GM21528 (cell line): ENCODE measurements around the gene BCAS3.
"Not testable (repeated sequence)": the region's sequence is repeated elsewhere in the genome, so short reads cannot be mapped to it uniquely, and the experiment has no call there.

ENCODE experiments used
- ATAC-seq: cut with Tn5 transposase; IDR thresholded peaks from one replicate; pipeline ENCODE4 v1.9.1; 2021; ENCODE audit warnings: mild to moderate bottlenecking, moderate library complexity; ENCODE audit not compliant: unreplicated experiment, low FRiP score

BCAS3 gene

GRCh38 chr17:60971515-60972369, 294.1 kb downstream of the BCAS3 start:
- ATAC-seq, result no peak

- ATAC-seq, result not testable (repeated sequence)
These were observed 299.2 kb downstream of the BCAS3 start for GRCh38 chr17:60976861-60977260.

GRCh38 chr17:60989379-60989778, 311.7 kb downstream of the BCAS3 start:
- no peak for ATAC-seq

- ATAC-seq, result no peak
These were observed 312.2 kb downstream of the BCAS3 start for GRCh38 chr17:60989846-60990245.

- ATAC-seq, result no peak
These were observed 315.8 kb downstream of the BCAS3 start for GRCh38 chr17:60993497-60993896.

- no peak for ATAC-seq
These were observed 318.0 kb downstream of the BCAS3 start for GRCh38 chr17:60995680-60996079.

- ATAC-seq, result no peak
These were observed 323.3 kb downstream of the BCAS3 start for GRCh38 chr17:61000911-61001310.

- no peak for ATAC-seq
These were observed 324.7 kb downstream of the BCAS3 start for GRCh38 chr17:61002316-61002736.

- no peak for ATAC-seq
These were observed 327.7 kb downstream of the BCAS3 start for GRCh38 chr17:61005358-61005757.

GRCh38 chr17:61005958-61006357, 328.3 kb downstream of the BCAS3 start:
- not testable (repeated sequence) for ATAC-seq

- ATAC-seq, result no peak
These were observed 330.3 kb downstream of the BCAS3 start for GRCh38 chr17:61007980-61008379.

GRCh38 chr17:61009663-61010062, 332.0 kb downstream of the BCAS3 start:
- no peak for ATAC-seq

- no peak for ATAC-seq
These were observed 333.1 kb downstream of the BCAS3 start for GRCh38 chr17:61010661-61011170.

GRCh38 chr17:61011251-61011650, 333.6 kb downstream of the BCAS3 start:
- ATAC-seq, result no peak

GRCh38 chr17:61015966-61016365, 338.3 kb downstream of the BCAS3 start:
- ATAC-seq, result no peak

GRCh38 chr17:61017317-61018006, 339.8 kb downstream of the BCAS3 start:
- no peak for ATAC-seq

- ATAC-seq, result no peak
These were observed 341.3 kb downstream of the BCAS3 start for GRCh38 chr17:61018938-61019337.

GRCh38 chr17:61023996-61024395, 346.3 kb downstream of the BCAS3 start:
- no peak for ATAC-seq

- no peak for ATAC-seq
These were observed 349.2 kb downstream of the BCAS3 start for GRCh38 chr17:61026818-61027217.

- no peak for ATAC-seq
These were observed 351.5 kb downstream of the BCAS3 start for GRCh38 chr17:61029181-61029580.

GRCh38 chr17:61040666-61041065, 363.0 kb downstream of the BCAS3 start:
- no peak for ATAC-seq

- not testable (repeated sequence) for ATAC-seq
These were observed 364.7 kb downstream of the BCAS3 start for GRCh38 chr17:61042348-61042747.
